Astrocyte (in vitro differentiated cells and primary cell): Measurements from ENCODE around the gene ANK3. TPM values are rescaled to one million over a fixed set of nuclear protein-coding genes. Genes with fewer than 3 reads are reported as not detected.

Source experiments
- DNase-seq: peaks from one replicate; pipeline ENCODE4 v3.0.0-alpha.2; 2010; ENCODE audit warnings: low read depth
- FAIRE-seq: peaks from 2 replicates; lab custom pipeline; 2011; peaks lifted over from hg19 to GRCh38; lab: Jason Lieb, UNC
- H2AFZ ChIP-seq: 2 replicates; pipeline ENCODE4 v1.6.0; 2012; ENCODE audit warnings: low read depth, low read length, inconsistent platforms
- H3K27ac ChIP-seq: 2 replicates; pipeline ENCODE4 v1.5.1; 2011; ENCODE audit warnings: low read depth, low read length, inconsistent platforms
- H3K27me3 ChIP-seq: 2 replicates; pipeline ENCODE4 v1.6.0; 2011; ENCODE audit warnings: low read length, inconsistent platforms; ENCODE audit not compliant: insufficient read depth
- H3K36me3 ChIP-seq: 2 replicates; pipeline ENCODE4 v1.5.1; 2011; ENCODE audit warnings: low read length, inconsistent platforms; ENCODE audit not compliant: insufficient read depth
- H3K4me1 ChIP-seq: 2 replicates; pipeline ENCODE4 v1.5.1; 2011; ENCODE audit warnings: low read length, inconsistent platforms; ENCODE audit not compliant: insufficient read depth
- H3K4me2 ChIP-seq: 2 replicates; pipeline ENCODE4 v1.6.0; 2012; ENCODE audit warnings: low read length, inconsistent platforms
- H3K4me3 ChIP-seq: 2 replicates; pipeline ENCODE4 v1.5.1; 2011; ENCODE audit warnings: low read depth, mild to moderate bottlenecking, low read length, inconsistent platforms; ENCODE audit not compliant: insufficient read depth
- H3K79me2 ChIP-seq: 2 replicates; pipeline ENCODE4 v1.6.0; 2012; ENCODE audit warnings: mild to moderate bottlenecking, low read length, inconsistent platforms; ENCODE audit not compliant: insufficient read depth
- H3K9ac ChIP-seq: 2 replicates; pipeline ENCODE4 v1.6.0; 2012; ENCODE audit warnings: mild to moderate bottlenecking, low read length, inconsistent platforms
- H3K9me3 ChIP-seq: 2 replicates; pipeline ENCODE4 v1.5.1; 2012; ENCODE audit warnings: low read depth, mild to moderate bottlenecking, low read length, inconsistent platforms; ENCODE audit not compliant: insufficient read depth
- H4K20me1 ChIP-seq: 2 replicates; pipeline ENCODE4 v1.6.0; 2012; ENCODE audit warnings: low read length, inconsistent platforms; ENCODE audit not compliant: insufficient read depth
- H3K27ac Mint-ChIP-seq: one replicate; pipeline ENCODE4 v1.8.0; 2021; ENCODE audit warnings: mild to moderate bottlenecking, mixed read lengths; ENCODE audit not compliant: unreplicated experiment
- H3K27me3 Mint-ChIP-seq: one replicate; pipeline ENCODE4 v1.8.0; 2021; ENCODE audit warnings: low read depth, mixed read lengths; ENCODE audit not compliant: unreplicated experiment
- H3K36me3 Mint-ChIP-seq: one replicate; pipeline ENCODE4 v1.8.0; 2021; ENCODE audit warnings: low read depth, mixed read lengths; ENCODE audit not compliant: unreplicated experiment
- H3K4me1 Mint-ChIP-seq: one replicate; pipeline ENCODE4 v1.8.0; 2021; ENCODE audit warnings: low read depth, mixed read lengths; ENCODE audit not compliant: unreplicated experiment
- H3K4me3 Mint-ChIP-seq: one replicate; pipeline ENCODE4 v1.8.0; 2021; ENCODE audit warnings: mild to moderate bottlenecking, moderate library complexity, mixed read lengths; ENCODE audit not compliant: unreplicated experiment
- H3K9me3 Mint-ChIP-seq: one replicate; pipeline ENCODE4 v1.8.0; 2021; ENCODE audit warnings: mild to moderate bottlenecking, mixed read lengths; ENCODE audit not compliant: unreplicated experiment
- EZH2 ChIP-seq: IDR thresholded peaks from 2 replicates; pipeline ENCODE4 v1.6.1; 2012; ENCODE audit warnings: mild to moderate bottlenecking, low read length, inconsistent platforms; ENCODE audit not compliant: insufficient read depth
- total RNA-seq: library from RNA; stranded (reverse); gene quantifications from 2 replicates; pipeline ENCODE4 v1.2.1, GENCODE V29; 2021
- TF ChIP-seq, protein P1 (sequence below): IDR thresholded peaks from 2 replicates; pipeline ENCODE4 v1.5.1; 2011; ENCODE audit warnings: low read depth, mild to moderate bottlenecking, inconsistent platforms, low read length, moderate library complexity; ENCODE audit not compliant: insufficient read depth

ANK3 gene
- total RNA-seq, 1 donor from 2014 or later, result 21.1 TPM

GRCh38 chr10:60270426-60270825 lies 119.2 kb downstream of the ANK3 start:
- peak; percentile 79 for DNase-seq
- Histone ChIP-seq H3K9ac (no peak overlapping the region), H3K79me2 (no peaks in the 10 kb centered on the region), H3K4me2 (no peak overlapping the region), H3K4me3 (no peak overlapping the region), H3K36me3 (no peaks in the 10 kb centered on the region), H3K4me1 (no peaks in the 10 kb centered on the region), H4K20me1 (no peaks in the 10 kb centered on the region), H2AFZ (no peak overlapping the region), H3K27me3 (no peaks in the 10 kb centered on the region), H3K27ac (no peak overlapping the region), H3K9me3 (no peaks in the 10 kb centered on the region)
- no peak for TF ChIP-seq EZH2
- TF ChIP-seq, protein P1, sequence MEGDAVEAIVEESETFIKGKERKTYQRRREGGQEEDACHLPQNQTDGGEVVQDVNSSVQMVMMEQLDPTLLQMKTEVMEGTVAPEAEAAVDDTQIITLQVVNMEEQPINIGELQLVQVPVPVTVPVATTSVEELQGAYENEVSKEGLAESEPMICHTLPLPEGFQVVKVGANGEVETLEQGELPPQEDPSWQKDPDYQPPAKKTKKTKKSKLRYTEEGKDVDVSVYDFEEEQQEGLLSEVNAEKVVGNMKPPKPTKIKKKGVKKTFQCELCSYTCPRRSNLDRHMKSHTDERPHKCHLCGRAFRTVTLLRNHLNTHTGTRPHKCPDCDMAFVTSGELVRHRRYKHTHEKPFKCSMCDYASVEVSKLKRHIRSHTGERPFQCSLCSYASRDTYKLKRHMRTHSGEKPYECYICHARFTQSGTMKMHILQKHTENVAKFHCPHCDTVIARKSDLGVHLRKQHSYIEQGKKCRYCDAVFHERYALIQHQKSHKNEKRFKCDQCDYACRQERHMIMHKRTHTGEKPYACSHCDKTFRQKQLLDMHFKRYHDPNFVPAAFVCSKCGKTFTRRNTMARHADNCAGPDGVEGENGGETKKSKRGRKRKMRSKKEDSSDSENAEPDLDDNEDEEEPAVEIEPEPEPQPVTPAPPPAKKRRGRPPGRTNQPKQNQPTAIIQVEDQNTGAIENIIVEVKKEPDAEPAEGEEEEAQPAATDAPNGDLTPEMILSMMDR, result no peak
- H3K9me3 Mint-ChIP-seq, result no peaks in the 10 kb centered on the region
- FAIRE-seq, result no peak
- H3K27me3 Mint-ChIP-seq, result no peaks in the 10 kb centered on the region
- H3K4me3 Mint-ChIP-seq, result no peak overlapping the region
- H3K36me3 Mint-ChIP-seq, result peaks cover 3% of the 10 kb centered on the region
- no peak overlapping the region for H3K27ac Mint-ChIP-seq
- H3K4me1 Mint-ChIP-seq, result no peaks in the 10 kb centered on the region

DNA sequence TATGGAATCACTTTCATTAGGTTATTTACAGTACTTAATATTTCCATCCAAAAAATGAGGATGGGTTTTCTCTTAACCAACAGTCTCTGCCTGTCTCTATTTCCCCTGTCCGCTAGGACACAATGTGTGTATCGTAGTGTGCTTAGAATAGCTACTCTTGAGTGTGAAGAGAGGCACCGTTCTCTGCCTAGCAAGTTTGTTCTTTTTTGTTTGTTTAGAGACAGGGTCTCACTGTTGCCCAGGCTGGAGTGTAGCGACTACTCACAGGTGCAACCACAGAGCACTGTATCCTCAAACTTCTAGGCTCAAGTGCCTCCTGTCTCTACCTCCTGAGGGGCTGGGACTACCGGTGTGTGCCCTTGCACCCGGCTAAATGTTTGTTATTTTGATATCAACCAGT lies 121.9 kb downstream of the ANK3 start:
- TF ChIP-seq, protein P1, result no peak
- TF ChIP-seq EZH2, result no peak
- FAIRE-seq, result no peak
- H3K4me1 Mint-ChIP-seq, result no peaks in the 10 kb centered on the region

DNA sequence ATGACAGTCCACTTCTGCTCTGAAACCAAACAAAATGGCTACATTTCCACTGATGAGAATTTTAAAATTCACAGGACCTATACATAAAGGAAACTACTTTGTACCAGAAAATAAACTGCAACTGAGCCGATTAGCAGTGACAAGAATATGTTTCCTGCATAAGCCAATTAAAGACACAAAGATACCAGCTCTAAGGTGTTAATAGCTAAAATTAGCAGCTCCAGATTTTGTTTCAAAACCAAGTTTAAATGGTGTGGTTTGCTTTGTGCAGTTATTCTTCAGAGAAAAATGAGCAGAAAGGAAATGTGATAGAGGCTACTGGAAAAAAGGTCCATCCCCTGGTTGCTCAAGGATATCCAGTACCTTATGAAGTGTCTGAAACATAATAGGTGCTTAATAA lies 123.2 kb downstream of the ANK3 start:
- Histone ChIP-seq H3K27ac (no peak overlapping the region), H3K9ac (no peak overlapping the region), H3K36me3 (peaks cover 6% of the 10 kb centered on the region), H3K27me3 (no peaks in the 10 kb centered on the region), H4K20me1 (no peaks in the 10 kb centered on the region), H3K4me3 (no peak overlapping the region), H3K79me2 (no peaks in the 10 kb centered on the region), H3K9me3 (no peaks in the 10 kb centered on the region), H3K4me1 (no peaks in the 10 kb centered on the region), H2AFZ (no peak overlapping the region), H3K4me2 (no peak overlapping the region)
- Mint-ChIP-seq H3K27ac (no peak overlapping the region), H3K27me3 (no peaks in the 10 kb centered on the region), H3K9me3 (no peaks in the 10 kb centered on the region), H3K4me3 (no peak overlapping the region), H3K4me1 (no peaks in the 10 kb centered on the region), H3K36me3 (no peaks in the 10 kb centered on the region)
- no peak for TF ChIP-seq EZH2
- TF ChIP-seq, protein P1, result no peak
- DNase-seq (no peak), FAIRE-seq (no peak)

More for the DNA sequence above, 121.9 kb downstream of the ANK3 start:
- Mint-ChIP-seq H3K27me3 (no peaks in the 10 kb centered on the region), H3K27ac (no peak overlapping the region), H3K36me3 (no peaks in the 10 kb centered on the region), H3K9me3 (no peaks in the 10 kb centered on the region), H3K4me3 (no peak overlapping the region)
- H3K4me1 ChIP-seq, result no peaks in the 10 kb centered on the region
- no peak for DNase-seq
- H3K27ac ChIP-seq, result no peak overlapping the region
- no peak overlapping the region for H2AFZ ChIP-seq
- H3K4me3 ChIP-seq, result no peak overlapping the region
- no peak overlapping the region for H3K9ac ChIP-seq
- no peaks in the 10 kb centered on the region for H4K20me1 ChIP-seq
- peaks cover 6% of the 10 kb centered on the region for H3K36me3 ChIP-seq
- no peak overlapping the region for H3K4me2 ChIP-seq
- H3K79me2 ChIP-seq, result no peaks in the 10 kb centered on the region
- H3K9me3 ChIP-seq, result no peaks in the 10 kb centered on the region
- no peaks in the 10 kb centered on the region for H3K27me3 ChIP-seq
